Astrocyte of the hippocampus (primary cell): ENCODE measurements around the gene FCHO2.

Experiments
- DNase-seq: peaks from one replicate; pipeline ENCODE4 v3.0.0; 2011; ENCODE audit warnings: low read depth, low spot score

The FCHO2 gene

GRCh38 chr5:73135429-73136054, 179.7 kb downstream of the FCHO2 start:
- DNase-seq = no peak

GRCh38 chr5:73136055-73136562, 180.3 kb downstream of the FCHO2 start:
- no peak for DNase-seq

- DNase-seq = no peak
Observed at GRCh38 chr5:73137563-73138530, 182.0 kb downstream of the FCHO2 start.

GRCh38 chr5:73139485-73139884, 183.6 kb downstream of the FCHO2 start:
- no peak for DNase-seq
